Smooth muscle cell (in vitro differentiated cells): Measurements from ENCODE around the gene SLC2A1. TPM values are rescaled to one million over a fixed set of nuclear protein-coding genes. Genes with fewer than 3 reads are reported as not detected.

Experiments
- DNase-seq: peaks from one replicate; lab custom pipeline; 2025; ENCODE audit not compliant: unreplicated experiment; lab: John Stamatoyannopoulos, UW
- H2AFZ ChIP-seq: fragments of 200-600 bp; sonication (generic); 2 replicates; pipeline ENCODE4 v1.6.0; 2016; ENCODE audit warnings: antibody characterized with exemption, low read depth, mild to moderate bottlenecking
- H3F3A ChIP-seq: fragments of 200-600 bp; sonication (generic); 2 replicates; pipeline ENCODE4 v1.6.0; 2017; ENCODE audit warnings: antibody characterized with exemption, low read depth
- H3K27ac ChIP-seq: fragments of 200-600 bp; sonication (generic); 2 replicates; pipeline ENCODE4 v1.5.1; 2016; ENCODE audit warnings: low read depth, mild to moderate bottlenecking
- H3K27me3 ChIP-seq: fragments of 200-600 bp; sonication (generic); 2 replicates; pipeline ENCODE4 v1.6.1; 2016; ENCODE audit warnings: low read depth, mild to moderate bottlenecking
- H3K36me3 ChIP-seq: fragments of 200-600 bp; sonication (generic); 2 replicates; pipeline ENCODE4 v1.5.1; 2016; ENCODE audit warnings: low read depth
- H3K4me1 ChIP-seq: fragments of 200-600 bp; sonication (generic); 2 replicates; pipeline ENCODE4 v1.5.1; 2016; ENCODE audit warnings: low read depth
- H3K4me2 ChIP-seq: fragments of 200-600 bp; sonication (generic); 2 replicates; pipeline ENCODE4 v1.6.0; 2016; ENCODE audit warnings: mild to moderate bottlenecking
- H3K4me3 ChIP-seq: fragments of 200-600 bp; sonication (generic); 2 replicates; pipeline ENCODE4 v1.5.1; 2016; ENCODE audit warnings: mild to moderate bottlenecking
- H3K79me2 ChIP-seq: fragments of 200-600 bp; sonication (generic); 2 replicates; pipeline ENCODE4 v1.6.0; 2016; ENCODE audit warnings: low read depth, mild to moderate bottlenecking
- H3K9ac ChIP-seq: fragments of 200-600 bp; sonication (generic); 2 replicates; pipeline ENCODE4 v1.6.0; 2016; ENCODE audit warnings: low read depth
- H3K9me3 ChIP-seq: fragments of 200-600 bp; sonication (generic); replicated peaks from 2 replicates; pipeline ENCODE4 v1.5.1; 2016; ENCODE audit warnings: low read depth
- H4K20me1 ChIP-seq: fragments of 200-600 bp; sonication (generic); 2 replicates; pipeline ENCODE4 v1.6.0; 2016; ENCODE audit warnings: low read depth
- CTCF ChIP-seq: fragments of 200-600 bp; sonication (generic); IDR thresholded peaks from 2 replicates; pipeline ENCODE4 v1.5.1; 2017; ENCODE audit warnings: borderline replicate concordance, mild to moderate bottlenecking, antibody characterized with exemption; ENCODE audit not compliant: insufficient read depth, poor library complexity, severe bottlenecking
- WGBS: methylation state at CpG from one replicate; pipeline ENCODE4 v1.1.7; 2016; ENCODE audit warnings: low lambda C conversion rate; 5-methylcytosine and 5-hydroxymethylcytosine counted together
- polyA plus RNA-seq: library from polyadenylated mRNA; unstranded; fragments of >200 nt; fragmentation: Nextera tagmentation; extraction: Ambion mirVana; gene quantifications from 2 replicates; pipeline ENCODE4 v1.2.1, GENCODE V29; 2016
- total RNA-seq: library from RNA; depleted of rRNA; stranded (reverse); fragments of >200 nt; gene quantifications from 2 replicates; pipeline ENCODE4 v1.2.3, GENCODE V29; 2014

The SLC2A1 gene
- total and polyA plus RNA-seq, 2 experiments from 2014 or later, result 275 to 1,091 TPM

- H3K4me1 ChIP-seq, result peaks cover 19% of the 10 kb centered on the region
- no peak overlapping the region for H3K27ac ChIP-seq
- H3K4me2 ChIP-seq, result no peak overlapping the region
- no peak overlapping the region for H3K4me3 ChIP-seq
- H3F3A ChIP-seq, result no peaks in the 10 kb centered on the region
- no peaks in the 10 kb centered on the region for H3K79me2 ChIP-seq
- no peaks in the 10 kb centered on the region for H3K9me3 ChIP-seq
- no peak overlapping the region for H3K9ac ChIP-seq
- WGBS, result 38% methylated on average over 3 of the region's 3 CpGs
- DNase-seq, result no peak
- no peak for TF ChIP-seq CTCF
- H2AFZ ChIP-seq, result no peak overlapping the region
- no peaks in the 10 kb centered on the region for H3K36me3 ChIP-seq
- no peaks in the 10 kb centered on the region for H4K20me1 ChIP-seq
- H3K27me3 ChIP-seq, result no peaks in the 10 kb centered on the region
Measured at GRCh38 chr1:42983253-42983652, 24.6 kb upstream of the SLC2A1 start.

GRCh38 chr1:42982641-42983040 is 24.0 kb upstream of the SLC2A1 start:
- TF ChIP-seq CTCF, result no peak
- 91% methylated on average over 6 of the region's 6 CpGs for WGBS
- H4K20me1 ChIP-seq, result no peaks in the 10 kb centered on the region

GRCh38 chr1:42981871-42982270 is 23.2 kb upstream of the SLC2A1 start:
- H3K4me3 ChIP-seq, result no peak overlapping the region
- no peaks in the 10 kb centered on the region for H3K79me2 ChIP-seq
- DNase-seq, result no peak
- H3K27me3 ChIP-seq, result no peaks in the 10 kb centered on the region
- no peak overlapping the region for H3K4me2 ChIP-seq
- H3K36me3 ChIP-seq, result no peaks in the 10 kb centered on the region
- H3K9me3 ChIP-seq, result no peaks in the 10 kb centered on the region
- H3K4me1 ChIP-seq, result peaks cover 19% of the 10 kb centered on the region
- no peak for TF ChIP-seq CTCF
- H3K9ac ChIP-seq, result no peak overlapping the region
- WGBS, result 73% methylated on average over 6 of the region's 6 CpGs
- no peaks in the 10 kb centered on the region for H4K20me1 ChIP-seq
- no peak overlapping the region for H3K27ac ChIP-seq
- no peaks in the 10 kb centered on the region for H3F3A ChIP-seq
- H2AFZ ChIP-seq, result no peak overlapping the region

More at GRCh38 chr1:42982641-42983040, 24.0 kb upstream of the SLC2A1 start:
- Histone ChIP-seq H3K36me3 (no peaks in the 10 kb centered on the region), H2AFZ (no peak overlapping the region), H3K4me1 (peaks cover 19% of the 10 kb centered on the region), H3K27ac (no peak overlapping the region), H3K4me3 (no peak overlapping the region), H3K9me3 (no peaks in the 10 kb centered on the region), H3K27me3 (no peaks in the 10 kb centered on the region), H3K79me2 (no peaks in the 10 kb centered on the region), H3K9ac (no peak overlapping the region), H3F3A (no peaks in the 10 kb centered on the region), H3K4me2 (no peak overlapping the region)
- DNase-seq, result no peak

- Histone ChIP-seq H3K4me1 (peaks cover 19% of the 10 kb centered on the region), H3K27ac (no peak overlapping the region), H3K79me2 (no peaks in the 10 kb centered on the region), H3K27me3 (no peaks in the 10 kb centered on the region), H3K4me3 (no peak overlapping the region), H3K4me2 (no peak overlapping the region), H3K9me3 (no peaks in the 10 kb centered on the region), H3K36me3 (no peaks in the 10 kb centered on the region), H4K20me1 (no peaks in the 10 kb centered on the region), H3F3A (no peaks in the 10 kb centered on the region), H3K9ac (no peak overlapping the region), H2AFZ (no peak overlapping the region)
- WGBS, result 71% methylated on average over 4 of the region's 4 CpGs
- TF ChIP-seq CTCF, result no peak
- no peak for DNase-seq
Measured at GRCh38 chr1:42981255-42981805, 22.7 kb upstream of the SLC2A1 start.
